ENCODE measurements around the gene APPBP2.

- TF ChIP-seq CTCF (IDR thresholded peaks at IDR 0.05) (no peak), ZFX (IDR thresholded peaks at IDR 0.05; ENCODE audit: borderline replicate concordance) (no peak)
Observed at GRCh38 chr17:60534010-60534555, 8.0 kb upstream of the APPBP2 start.

Data from 22Rv1 (cell line).